SKM-1 (cell line): ENCODE results near the gene LIN9.
"Not testable (repeated sequence)": the region's sequence is repeated elsewhere in the genome, so short reads cannot be mapped to it uniquely, and the experiment has no call there.

ENCODE experiments used
- DNase-seq: peaks from one replicate; lab custom pipeline; 2025; ENCODE audit not compliant: unreplicated experiment; lab: John Stamatoyannopoulos, UW

The LIN9 gene

GRCh38 chr1:226276077-226276682, 32.8 kb downstream of the LIN9 start:
- DNase-seq: no peak

DNA sequence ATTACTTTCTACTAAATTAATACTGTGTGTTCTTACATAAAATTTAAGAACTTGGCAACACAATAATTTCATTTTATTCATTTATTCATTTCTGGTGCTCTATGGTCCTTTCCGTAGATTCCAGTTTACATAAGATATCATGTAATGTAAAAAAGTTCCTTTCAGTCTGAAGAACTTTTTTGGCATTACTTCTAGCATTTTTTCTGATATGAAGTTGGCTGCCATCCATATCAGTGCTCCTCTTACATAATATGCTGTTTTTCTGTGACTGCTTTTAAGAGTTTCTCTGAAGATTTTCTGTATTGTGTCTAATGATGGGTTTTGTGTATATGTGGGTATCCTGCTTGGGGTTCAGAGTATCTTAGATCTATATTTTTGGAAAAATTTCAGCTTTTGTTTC, 34.8 kb downstream of the LIN9 start:
- no peak for DNase-seq

DNA sequence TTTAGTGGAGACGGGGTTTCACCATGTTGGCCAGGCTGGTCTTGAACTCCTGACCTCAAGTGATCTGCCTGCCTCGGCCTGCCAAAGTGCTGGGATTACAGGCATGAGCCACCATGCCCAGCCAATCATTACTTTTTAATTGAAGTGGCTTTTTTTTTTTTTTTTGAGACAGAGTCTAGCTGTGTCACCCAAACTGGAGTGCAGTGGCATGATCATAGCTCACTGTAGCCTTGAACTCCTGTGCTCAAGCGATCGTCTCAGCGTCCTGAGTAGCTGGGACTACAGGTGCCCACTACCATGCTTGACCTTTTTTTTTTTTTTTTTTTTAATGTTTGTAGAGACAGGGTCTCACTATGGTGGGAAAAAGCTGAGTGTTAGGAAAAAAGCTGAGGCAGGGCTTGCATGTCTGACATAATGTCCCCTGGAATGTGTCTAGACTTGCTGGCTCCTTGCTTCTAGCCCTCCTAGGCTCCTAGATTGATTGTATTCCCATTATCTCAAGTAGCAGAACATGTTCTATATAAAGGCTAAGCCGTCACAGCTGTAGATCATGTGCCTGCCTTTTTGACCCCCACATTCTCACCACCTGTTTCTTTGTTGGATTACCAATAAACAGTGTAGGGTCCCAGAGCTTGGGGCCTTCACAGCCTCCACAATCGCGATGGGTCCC, 36.6 kb downstream of the LIN9 start:
- not testable (repeated sequence) for DNase-seq

- DNase-seq: no peak
These were observed 40.4 kb downstream of the LIN9 start for GRCh38 chr1:226268421-226269124.

- no peak for DNase-seq
These were observed 47.1 kb downstream of the LIN9 start for GRCh38 chr1:226261818-226262217.

GRCh38 chr1:226255380-226255779, 53.6 kb downstream of the LIN9 start:
- no peak for DNase-seq

GRCh38 chr1:226253933-226254332, 55.0 kb downstream of the LIN9 start:
- DNase-seq: no peak

DNA sequence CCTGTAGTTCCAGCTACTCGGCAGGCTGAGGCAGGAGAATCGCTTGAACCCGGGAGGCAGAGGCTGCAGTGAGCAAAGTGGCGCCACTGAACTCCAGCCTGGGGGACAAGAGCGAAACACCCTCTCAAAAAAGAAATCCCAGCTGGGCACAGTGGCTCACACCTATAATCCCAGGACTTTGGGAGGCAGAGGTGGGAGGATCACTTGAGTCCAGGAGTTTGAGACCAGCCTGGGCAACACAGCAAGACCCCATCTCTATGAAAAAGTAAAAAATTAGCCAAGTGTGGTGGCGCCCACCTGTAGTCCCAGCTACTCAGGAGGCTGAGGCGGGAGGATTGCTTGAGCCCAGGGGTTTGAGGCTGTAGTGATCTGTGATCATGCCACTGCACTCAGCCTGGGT, 56.1 kb downstream of the LIN9 start:
- not testable (repeated sequence) for DNase-seq

DNA sequence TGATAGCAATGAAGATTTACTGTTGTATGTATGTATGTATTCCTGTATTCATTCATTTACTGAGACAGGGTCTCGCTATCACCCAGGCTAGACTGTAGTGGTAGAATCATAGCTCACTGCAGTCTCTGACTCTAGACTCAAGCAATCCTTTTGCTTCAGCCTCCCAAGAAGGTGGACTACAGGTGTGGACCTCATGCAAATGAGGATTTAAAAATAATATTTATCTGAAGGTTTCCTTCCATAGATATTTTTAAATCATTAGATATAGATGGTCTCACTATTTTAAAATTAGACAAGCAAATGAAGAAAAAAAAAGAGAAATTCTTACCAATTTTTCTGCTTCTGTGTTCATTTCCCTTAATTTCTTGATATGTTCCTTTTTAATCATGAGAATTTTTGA, 58.5 kb downstream of the LIN9 start:
- DNase-seq: no peak

- no peak for DNase-seq
These were observed 60.2 kb downstream of the LIN9 start for GRCh38 chr1:226248796-226249195.

DNA sequence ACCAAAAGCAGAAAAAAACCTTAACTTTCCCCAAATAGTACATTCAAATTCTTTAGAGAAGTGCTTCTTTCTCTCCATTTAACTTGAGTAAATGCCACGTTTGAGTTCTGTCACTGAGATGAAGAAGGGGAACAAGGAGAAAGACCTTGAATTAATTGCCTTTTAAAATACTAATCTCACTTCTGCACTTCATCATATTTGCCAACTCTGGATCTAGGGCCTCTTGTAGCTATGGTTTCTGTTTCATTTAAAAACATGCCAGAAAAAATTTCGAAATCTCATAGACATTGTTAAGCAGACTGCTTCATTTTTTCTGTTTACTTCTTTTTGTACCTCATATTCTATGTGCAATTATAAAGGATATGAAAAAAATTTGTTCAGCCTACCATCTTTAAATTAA, 60.9 kb downstream of the LIN9 start:
- no peak for DNase-seq

DNA sequence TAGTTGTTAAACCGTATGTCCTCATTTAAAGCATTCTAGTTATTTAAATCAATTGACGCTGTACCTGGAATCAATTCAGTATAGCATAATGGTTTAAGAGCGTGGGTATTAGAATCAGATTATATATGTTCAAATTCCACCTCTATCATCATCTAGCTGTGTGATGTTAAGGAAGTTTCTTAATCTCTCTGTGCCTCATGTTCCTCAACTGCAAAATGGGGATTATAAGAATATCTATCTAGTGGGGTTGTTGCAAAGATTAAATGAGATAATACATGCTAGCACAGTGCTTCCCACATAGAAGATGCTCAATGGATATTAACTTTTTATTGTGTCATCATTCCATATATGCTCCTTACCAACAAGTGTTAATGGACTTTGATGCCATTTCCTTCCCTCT, 69.5 kb downstream of the LIN9 start:
- no peak for DNase-seq

DNA sequence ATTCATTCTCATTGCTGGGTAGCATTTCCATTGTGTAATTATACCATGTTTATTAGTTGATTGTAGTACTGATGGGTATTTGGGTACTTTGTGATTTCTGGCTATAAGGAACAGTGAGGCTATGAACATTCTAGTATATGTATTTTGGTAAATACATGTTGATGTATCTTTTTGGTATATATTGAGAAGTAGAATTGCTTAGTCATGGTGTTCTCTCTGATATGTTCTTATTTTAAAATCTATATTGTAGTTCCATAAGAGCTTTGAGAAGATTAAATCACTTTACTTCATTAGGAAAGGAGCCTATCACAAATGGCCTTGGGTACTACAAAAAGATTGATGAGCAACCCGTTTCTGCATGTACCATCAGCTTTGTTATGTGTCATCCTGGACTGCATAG, 72.1 kb downstream of the LIN9 start:
- no peak for DNase-seq

GRCh38 chr1:226233806-226234205, 75.2 kb downstream of the LIN9 start:
- no peak for DNase-seq

- no peak for DNase-seq
These were observed 75.7 kb downstream of the LIN9 start for GRCh38 chr1:226233293-226233692.

DNA sequence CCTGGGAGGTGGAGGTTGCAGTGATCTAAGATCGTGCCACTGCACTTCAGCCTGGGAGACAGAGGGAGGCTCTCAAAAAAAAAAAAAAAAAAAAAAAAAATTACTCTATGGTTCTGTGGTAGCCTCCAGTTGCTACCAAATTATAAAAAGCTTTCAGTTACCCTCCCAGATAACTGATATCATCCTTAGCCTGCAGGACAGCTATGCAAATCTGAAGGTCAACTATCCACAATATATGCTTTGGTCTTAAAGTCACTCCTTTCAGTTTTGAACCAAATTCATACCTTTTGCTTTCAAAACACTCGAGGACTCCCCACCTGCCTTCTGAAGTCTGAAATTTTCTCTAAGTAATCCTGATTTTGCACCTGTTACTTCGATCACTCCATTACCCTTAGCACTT, 82.4 kb downstream of the LIN9 start:
- DNase-seq: no peak

GRCh38 chr1:226223786-226224244, 85.1 kb downstream of the LIN9 start:
- DNase-seq: no peak

- no peak for DNase-seq
These were observed 85.7 kb downstream of the LIN9 start, which contains the start of gene MIXL1 for GRCh38 chr1:226223157-226223785. MIXL1 (plus strand) TSS chr1:226223664; CDS start chr1:226223682, 18 bp downstream.

GRCh38 chr1:226222686-226223085, 86.3 kb downstream of the LIN9 start:
- no peak for DNase-seq

- no peak for DNase-seq
These were observed 88.3 kb downstream of the LIN9 start for GRCh38 chr1:226220473-226221189.

GRCh38 chr1:226217273-226217672, 91.7 kb downstream of the LIN9 start:
- no peak for DNase-seq
